Measurements from ENCODE around the gene AP4S1.
A peak's percentile ranks its signal among the peaks of the same experiment; 100 is the strongest.
"Not testable (repeated sequence)": the region's sequence is repeated elsewhere in the genome, so short reads cannot be mapped to it uniquely, and the experiment has no call there.

The AP4S1 gene

GRCh38 chr14:31051023-31051422 is 25.6 kb downstream of the AP4S1 start:
- no peaks in the 10 kb centered on the region for H3K36me3 ChIP-seq
- DNase-seq = no peak
- no peaks in the 10 kb centered on the region for H3K9me3 ChIP-seq (ENCODE audit: severe bottlenecking)
- no peak overlapping the region for H3K4me3 ChIP-seq (ENCODE audit: low read depth, low read length)
- H3K27me3 ChIP-seq (ENCODE audit: insufficient read depth, low read depth, severe bottlenecking) = no peaks in the 10 kb centered on the region
- no peak overlapping the region for H3K27ac ChIP-seq
- TF ChIP-seq CTCF (IDR thresholded peaks at IDR 0.05; ENCODE audit: low read depth, low read length) = no peak

GRCh38 chr14:31051511-31051910 is 26.1 kb downstream of the AP4S1 start:
- TF ChIP-seq CTCF (IDR thresholded peaks at IDR 0.05; ENCODE audit: low read depth, low read length) = no peak
- H3K4me3 ChIP-seq (ENCODE audit: low read depth, low read length) = no peak overlapping the region
- no peak overlapping the region for H3K27ac ChIP-seq
- H3K27me3 ChIP-seq (ENCODE audit: insufficient read depth, low read depth, severe bottlenecking) = no peaks in the 10 kb centered on the region
- H3K9me3 ChIP-seq (ENCODE audit: severe bottlenecking) = no peaks in the 10 kb centered on the region
- H3K36me3 ChIP-seq = no peaks in the 10 kb centered on the region
- no peak for DNase-seq

- H3K27me3 ChIP-seq (ENCODE audit: insufficient read depth, low read depth, severe bottlenecking); H3K9me3 ChIP-seq (ENCODE audit: severe bottlenecking); H3K4me3 ChIP-seq (ENCODE audit: low read depth, low read length); H3K27ac ChIP-seq; H3K36me3 ChIP-seq; DNase-seq: not testable (repeated sequence)
These were observed 27.6 kb downstream of the AP4S1 start for GRCh38 chr14:31052905-31053586.

- no peaks in the 10 kb centered on the region for H3K36me3 ChIP-seq
- H3K9me3 ChIP-seq (ENCODE audit: severe bottlenecking) = no peaks in the 10 kb centered on the region
- H3K27me3 ChIP-seq (ENCODE audit: insufficient read depth, low read depth, severe bottlenecking) = no peaks in the 10 kb centered on the region
- no peak for DNase-seq
- TF ChIP-seq CTCF (IDR thresholded peaks at IDR 0.05; ENCODE audit: low read depth, low read length) = no peak
- H3K27ac ChIP-seq = peak overlapping the region; percentile 76
- H3K4me3 ChIP-seq (ENCODE audit: low read depth, low read length) = no peak overlapping the region
These were observed 31.6 kb downstream of the AP4S1 start for GRCh38 chr14:31057035-31057434.

GRCh38 chr14:31057701-31058364 is 32.4 kb downstream of the AP4S1 start:
- Histone ChIP-seq H3K36me3 (no peaks in the 10 kb centered on the region), H3K27ac (peak overlapping the region; percentile 76), H3K4me3 (ENCODE audit: low read depth, low read length) (no peak overlapping the region), H3K27me3 (ENCODE audit: insufficient read depth, low read depth, severe bottlenecking) (no peaks in the 10 kb centered on the region), H3K9me3 (ENCODE audit: severe bottlenecking) (no peaks in the 10 kb centered on the region)
- no peak for TF ChIP-seq CTCF (IDR thresholded peaks at IDR 0.05; ENCODE audit: low read depth, low read length)
- DNase-seq = peak; percentile 72

- no peak for TF ChIP-seq CTCF (IDR thresholded peaks at IDR 0.05; ENCODE audit: low read depth, low read length)
- H3K9me3 ChIP-seq (ENCODE audit: severe bottlenecking) = no peaks in the 10 kb centered on the region
- no peaks in the 10 kb centered on the region for H3K36me3 ChIP-seq
- peak overlapping the region; percentile 57 for H3K27ac ChIP-seq
- H3K4me3 ChIP-seq (ENCODE audit: low read depth, low read length) = no peak overlapping the region
- peak; percentile 86 for DNase-seq
- no peaks in the 10 kb centered on the region for H3K27me3 ChIP-seq (ENCODE audit: insufficient read depth, low read depth, severe bottlenecking)
These were observed 33.9 kb downstream of the AP4S1 start for GRCh38 chr14:31059152-31059924.

Measured in WERI-Rb-1 (cell line).